Measurements from ENCODE around the gene ETFBKMT.

The ETFBKMT gene

GRCh38 chr12:31662176-31662849, 2.8 kb downstream of the ETFBKMT start:
- no peak for DNase-seq
- no peaks in the 10 kb centered on the region for H4K20me1 ChIP-seq (ENCODE audit: insufficient read depth, low read length)
- peaks cover 7% of the 10 kb centered on the region for H3F3A ChIP-seq (ENCODE audit: insufficient read depth, low read length)
- no peak overlapping the region for H3K9ac ChIP-seq (ENCODE audit: low read length)
- H3K9me2 ChIP-seq (replicated peaks; ENCODE audit: insufficient read depth, low read length): no peaks in the 10 kb centered on the region
- TF ChIP-seq EZH2phosphoT487 (IDR thresholded peaks at IDR 0.05; ENCODE audit: low read length) (no peak), CTCF (IDR thresholded peaks at IDR 0.05; ENCODE audit: low read length) (no peak), EZH2 (optimal IDR thresholded peaks at IDR 0.05; ENCODE audit: low read depth, low read length) (no peak)
- H2AFZ ChIP-seq (ENCODE audit: low read length): peak overlapping the region; percentile 24
- H3K4me1 ChIP-seq (ENCODE audit: low read length): 0 out of 2 replicates have a peak, but pooled peaks cover 9% of the 10 kb centered on the region
- peak overlapping the region; percentile 2; the same call in 1 of the 2 replicates for H3K27ac ChIP-seq (ENCODE audit: low read length)
- H3K27me3 ChIP-seq (replicated peaks; ENCODE audit: insufficient read depth, low read length): no peaks in the 10 kb centered on the region
- H3K4me3 ChIP-seq (ENCODE audit: low read length): no peak overlapping the region
- no peak overlapping the region for H3K4me2 ChIP-seq (ENCODE audit: low read depth, low read length)
- H3K36me3 ChIP-seq (replicated peaks; ENCODE audit: insufficient read depth, low read length): no peaks in the 10 kb centered on the region
- no peaks in the 10 kb centered on the region for H3K9me3 ChIP-seq (replicated peaks; ENCODE audit: insufficient read depth, low read length)
- no peaks in the 10 kb centered on the region for H3K79me2 ChIP-seq (ENCODE audit: low read length)

- H3K4me1 ChIP-seq (ENCODE audit: low read length): 0 out of 2 replicates have a peak, but pooled peaks cover 4% of the 10 kb centered on the region
- H3K9ac ChIP-seq (ENCODE audit: low read length): no peak overlapping the region
- H3K9me2 ChIP-seq (replicated peaks; ENCODE audit: insufficient read depth, low read length): no peaks in the 10 kb centered on the region
- no peak overlapping the region for H3K4me2 ChIP-seq (ENCODE audit: low read depth, low read length)
- H4K20me1 ChIP-seq (ENCODE audit: insufficient read depth, low read length): no peaks in the 10 kb centered on the region
- H3K36me3 ChIP-seq (replicated peaks; ENCODE audit: insufficient read depth, low read length): no peaks in the 10 kb centered on the region
- TF ChIP-seq EZH2 (optimal IDR thresholded peaks at IDR 0.05; ENCODE audit: low read depth, low read length) (no peak), EZH2phosphoT487 (IDR thresholded peaks at IDR 0.05; ENCODE audit: low read length) (no peak), CTCF (IDR thresholded peaks at IDR 0.05; ENCODE audit: low read length) (no peak)
- no peaks in the 10 kb centered on the region for H3K79me2 ChIP-seq (ENCODE audit: low read length)
- H3K4me3 ChIP-seq (ENCODE audit: low read length): no peak overlapping the region
- no peaks in the 10 kb centered on the region for H3K27me3 ChIP-seq (replicated peaks; ENCODE audit: insufficient read depth, low read length)
- no peak overlapping the region for H2AFZ ChIP-seq (ENCODE audit: low read length)
- H3K9me3 ChIP-seq (replicated peaks; ENCODE audit: insufficient read depth, low read length): no peaks in the 10 kb centered on the region
- H3K27ac ChIP-seq (ENCODE audit: low read length): no peak overlapping the region
- H3F3A ChIP-seq (ENCODE audit: insufficient read depth, low read length): peaks cover 7% of the 10 kb centered on the region
- no peak for DNase-seq
Measured at GRCh38 chr12:31663576-31663975, 4.1 kb downstream of the ETFBKMT start.

- TF ChIP-seq EZH2 (optimal IDR thresholded peaks at IDR 0.05; ENCODE audit: low read depth, low read length): no peak
- no peak for TF ChIP-seq EZH2phosphoT487 (IDR thresholded peaks at IDR 0.05; ENCODE audit: low read length)
- TF ChIP-seq CTCF (IDR thresholded peaks at IDR 0.05; ENCODE audit: low read length): no peak
- Histone ChIP-seq H3K27ac (ENCODE audit: low read length) (no peak overlapping the region), H3F3A (ENCODE audit: insufficient read depth, low read length) (peaks cover 6% of the 10 kb centered on the region), H3K9ac (ENCODE audit: low read length) (no peak overlapping the region), H4K20me1 (ENCODE audit: insufficient read depth, low read length) (no peaks in the 10 kb centered on the region), H3K79me2 (ENCODE audit: low read length) (no peaks in the 10 kb centered on the region), H3K27me3 (replicated peaks; ENCODE audit: insufficient read depth, low read length) (no peaks in the 10 kb centered on the region), H3K4me3 (ENCODE audit: low read length) (no peak overlapping the region), H3K9me3 (replicated peaks; ENCODE audit: insufficient read depth, low read length) (no peaks in the 10 kb centered on the region), H3K9me2 (replicated peaks; ENCODE audit: insufficient read depth, low read length) (no peaks in the 10 kb centered on the region), H3K36me3 (replicated peaks; ENCODE audit: insufficient read depth, low read length) (no peaks in the 10 kb centered on the region), H2AFZ (ENCODE audit: low read length) (no peak overlapping the region), H3K4me1 (ENCODE audit: low read length) (0 out of 2 replicates have a peak, but pooled peaks cover 4% of the 10 kb centered on the region), H3K4me2 (ENCODE audit: low read depth, low read length) (no peak overlapping the region)
- DNase-seq: no peak
Measured at GRCh38 chr12:31664038-31664437, 4.5 kb downstream of the ETFBKMT start.
